GM21515 (cell line): ENCODE results near the gene LEFTY1.
A peak's percentile ranks its signal among the peaks of the same experiment; 100 is the strongest.
"Not testable (repeated sequence)": the region's sequence is repeated elsewhere in the genome, so short reads cannot be mapped to it uniquely, and the experiment has no call there.

ENCODE experiments used
- ATAC-seq: cut with Tn5 transposase; IDR thresholded peaks from one replicate; pipeline ENCODE4 v1.9.1; 2021; ENCODE audit not compliant: unreplicated experiment

LEFTY1 gene

DNA sequence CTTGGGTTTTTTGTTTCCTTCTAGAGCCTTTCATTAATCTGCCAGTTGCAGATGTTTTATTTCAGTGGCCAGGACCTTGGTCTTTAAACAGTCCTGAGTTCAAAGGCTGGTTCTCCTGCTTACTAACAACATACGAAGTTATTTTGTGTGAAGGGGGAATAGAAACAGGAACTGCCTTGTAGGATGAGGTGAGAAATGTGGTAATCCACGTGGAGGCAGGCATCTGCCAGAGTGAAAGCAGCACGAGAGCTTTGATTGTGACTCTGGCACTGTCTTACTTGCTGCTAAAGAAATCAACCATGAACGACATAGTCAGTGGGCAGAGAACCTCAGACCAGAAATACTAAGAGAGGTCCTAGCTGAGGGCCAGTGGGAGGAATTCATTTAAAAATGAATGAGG, 37.1 kb downstream of the LEFTY1 start:
- ATAC-seq = peak; percentile 49

DNA sequence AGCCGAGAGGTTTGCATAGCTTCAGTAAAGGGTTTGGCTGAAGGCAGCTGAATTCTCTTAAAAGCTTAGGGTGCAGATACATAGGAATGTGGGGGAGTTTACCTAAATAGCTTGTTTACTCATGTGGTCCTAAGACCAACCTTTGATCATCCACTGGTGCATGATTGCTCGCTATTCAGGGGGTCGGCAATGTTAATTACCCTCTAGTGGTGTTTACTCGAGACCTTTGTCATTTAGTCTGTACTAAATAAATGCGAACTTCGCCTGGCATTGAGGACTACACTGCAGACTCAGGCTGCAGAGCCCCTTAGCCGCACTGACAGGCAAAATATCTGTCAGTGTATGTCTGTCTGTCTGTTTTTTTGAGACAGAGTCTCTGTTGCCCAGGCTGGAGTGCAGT, 38.6 kb downstream of the LEFTY1 start:
- no peak for ATAC-seq

DNA sequence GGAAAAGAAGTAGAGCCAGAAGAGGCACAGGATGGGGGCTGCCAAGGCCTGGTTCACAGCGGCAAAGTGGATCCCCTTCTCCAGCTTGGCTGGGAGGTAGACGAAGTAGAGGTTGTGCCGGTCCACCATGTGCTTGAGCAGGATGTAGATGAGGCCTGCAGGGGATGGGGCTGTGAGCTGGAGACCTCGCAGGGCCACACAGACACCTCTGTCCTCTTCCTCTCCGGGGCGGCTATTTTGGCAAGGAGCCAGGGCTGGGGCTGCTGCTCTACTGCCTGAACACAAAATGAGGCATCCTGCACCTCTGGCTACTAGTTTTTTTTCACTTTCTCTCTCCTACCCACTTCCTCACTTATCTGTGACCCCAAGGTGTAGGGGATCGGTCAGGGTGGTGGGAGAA, 39.0 kb downstream of the LEFTY1 start:
- ATAC-seq = no peak

GRCh38 chr1:225848030-225848955, 40.7 kb downstream of the LEFTY1 start:
- ATAC-seq = peak; percentile 67

- ATAC-seq = peak; percentile 6
Measured at GRCh38 chr1:225847610-225848009, 41.3 kb downstream of the LEFTY1 start.

GRCh38 chr1:225846331-225847310, 42.3 kb downstream of the LEFTY1 start:
- no peak for ATAC-seq

GRCh38 chr1:225845571-225846259, 43.2 kb downstream of the LEFTY1 start:
- ATAC-seq = no peak

- ATAC-seq = no peak
Measured at GRCh38 chr1:225845097-225845496, 43.8 kb downstream of the LEFTY1 start.

GRCh38 chr1:225844236-225845061, 44.5 kb downstream of the LEFTY1 start:
- ATAC-seq = no peak

GRCh38 chr1:225843426-225843795, 45.5 kb downstream of the LEFTY1 start:
- no peak for ATAC-seq

- ATAC-seq = no peak
Measured at GRCh38 chr1:225842788-225843425, 46.0 kb downstream of the LEFTY1 start.

DNA sequence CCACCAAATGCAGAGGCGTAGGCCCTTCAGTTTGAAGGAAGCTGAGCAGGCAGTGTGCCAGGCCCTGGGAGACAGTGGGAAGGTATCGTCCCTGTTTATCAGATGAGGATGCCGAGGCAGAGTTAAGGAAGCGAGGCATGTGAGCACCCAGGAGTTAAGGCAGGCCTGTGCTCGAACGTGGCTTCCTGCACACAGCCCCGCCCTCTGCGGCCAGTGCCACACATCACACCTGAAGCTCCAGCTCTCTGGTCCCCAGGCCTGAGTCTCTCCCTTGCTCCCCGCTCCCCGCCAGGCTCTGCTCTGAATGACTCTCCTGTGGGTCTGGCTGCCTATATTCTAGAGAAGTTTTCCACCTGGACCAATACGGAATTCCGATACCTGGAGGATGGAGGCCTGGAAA, 46.9 kb downstream of the LEFTY1 start:
- ATAC-seq = no peak

- no peak for ATAC-seq
Measured at GRCh38 chr1:225840713-225841112, 48.2 kb downstream of the LEFTY1 start.

DNA sequence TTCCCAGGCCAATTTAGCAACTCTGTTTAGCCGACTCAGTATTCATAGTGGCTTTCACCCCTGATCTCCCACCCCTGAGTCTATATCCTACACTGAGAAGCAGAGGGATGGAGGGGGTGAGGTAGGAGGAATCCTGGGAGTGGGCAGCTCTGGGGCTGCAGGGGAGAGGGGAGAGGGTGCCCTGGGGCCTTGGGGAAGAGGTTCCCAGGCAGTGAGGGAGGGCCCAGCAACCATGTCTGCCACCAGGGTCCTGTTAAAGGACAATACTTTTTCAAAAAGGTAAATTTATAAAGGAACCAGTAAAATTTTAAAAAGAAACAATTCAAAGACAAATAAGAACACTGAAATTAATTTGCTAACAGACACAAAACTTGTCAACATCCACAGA, 48.7 kb downstream of the LEFTY1 start:
- no peak for ATAC-seq

DNA sequence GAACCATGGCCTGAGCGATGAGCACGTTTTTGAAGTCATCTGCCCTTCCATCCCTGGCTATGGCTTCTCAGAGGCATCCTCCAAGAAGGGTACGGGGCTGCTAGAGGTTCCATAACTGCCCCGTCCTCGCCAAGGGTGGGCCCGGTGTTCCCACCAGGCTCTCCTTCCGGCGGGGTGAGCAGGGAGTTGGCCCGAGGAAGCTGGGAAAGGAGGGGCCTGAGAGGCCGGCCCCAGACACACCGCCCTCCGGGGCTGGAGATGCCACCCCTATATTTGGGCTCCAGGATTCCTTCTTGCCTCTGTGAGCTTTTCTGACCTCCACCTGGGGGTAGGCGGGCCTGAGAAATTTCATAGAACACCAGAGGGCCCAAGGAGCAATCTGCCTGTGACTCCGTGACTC, 50.2 kb downstream of the LEFTY1 start:
- ATAC-seq = no peak

GRCh38 chr1:225836296-225836695, 52.6 kb downstream of the LEFTY1 start:
- not testable (repeated sequence) for ATAC-seq
